Measurements from ENCODE around the gene PAOX.

DNA sequence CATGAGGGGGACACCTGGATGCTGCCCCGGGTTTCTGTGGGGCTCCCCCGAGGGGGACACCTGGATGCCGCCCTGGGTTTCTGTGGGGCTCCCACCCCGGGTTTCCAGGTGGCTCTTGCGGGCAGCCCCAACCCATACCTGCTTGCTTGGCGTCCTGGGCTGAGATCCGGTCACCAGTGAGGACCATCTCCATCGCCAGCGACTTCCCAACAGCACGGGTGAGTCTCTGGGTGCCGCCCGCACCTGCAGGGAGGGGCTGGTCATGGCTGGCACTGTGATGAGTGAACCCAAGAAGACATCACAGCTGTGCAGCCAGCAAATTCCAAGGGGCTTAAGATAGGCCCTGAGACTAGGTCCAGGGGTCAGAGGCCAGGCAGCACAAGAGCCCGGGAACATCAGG lies 12.3 kb upstream of the PAOX start:
- TF ChIP-seq, protein P1, sequence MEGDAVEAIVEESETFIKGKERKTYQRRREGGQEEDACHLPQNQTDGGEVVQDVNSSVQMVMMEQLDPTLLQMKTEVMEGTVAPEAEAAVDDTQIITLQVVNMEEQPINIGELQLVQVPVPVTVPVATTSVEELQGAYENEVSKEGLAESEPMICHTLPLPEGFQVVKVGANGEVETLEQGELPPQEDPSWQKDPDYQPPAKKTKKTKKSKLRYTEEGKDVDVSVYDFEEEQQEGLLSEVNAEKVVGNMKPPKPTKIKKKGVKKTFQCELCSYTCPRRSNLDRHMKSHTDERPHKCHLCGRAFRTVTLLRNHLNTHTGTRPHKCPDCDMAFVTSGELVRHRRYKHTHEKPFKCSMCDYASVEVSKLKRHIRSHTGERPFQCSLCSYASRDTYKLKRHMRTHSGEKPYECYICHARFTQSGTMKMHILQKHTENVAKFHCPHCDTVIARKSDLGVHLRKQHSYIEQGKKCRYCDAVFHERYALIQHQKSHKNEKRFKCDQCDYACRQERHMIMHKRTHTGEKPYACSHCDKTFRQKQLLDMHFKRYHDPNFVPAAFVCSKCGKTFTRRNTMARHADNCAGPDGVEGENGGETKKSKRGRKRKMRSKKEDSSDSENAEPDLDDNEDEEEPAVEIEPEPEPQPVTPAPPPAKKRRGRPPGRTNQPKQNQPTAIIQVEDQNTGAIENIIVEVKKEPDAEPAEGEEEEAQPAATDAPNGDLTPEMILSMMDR (IDR thresholded peaks at IDR 0.05; ENCODE audit: borderline replicate concordance, extremely low read depth, low read length, poor library complexity, severe bottlenecking), result no peak
- TF ChIP-seq EZH2 (IDR thresholded peaks at IDR 0.05; ENCODE audit: borderline replicate concordance, low read depth, low read length, severe bottlenecking), result no peak

Data from DND-41 (cell line).